T-helper 1 cell treated with Interleukin-12 subunit alpha and Interleukin-12 subunit beta and Interleukin-4 antibody, amounts not matched to agents 30 μg/mL and 1 μg/mL, for 36 hours (primary cell): ENCODE data around the gene AKR1C1.
"Not testable (repeated sequence)": the region's sequence is repeated elsewhere in the genome, so short reads cannot be mapped to it uniquely, and the experiment has no call there.

Experiments used
- H3K27ac Mint-ChIP-seq: one replicate; pipeline ENCODE4 v1.8.0; 2021; ENCODE audit warnings: mild to moderate bottlenecking, mixed read lengths
- H3K27me3 Mint-ChIP-seq: one replicate; pipeline ENCODE4 v1.8.0; 2021; ENCODE audit warnings: low read depth, mixed read lengths
- H3K36me3 Mint-ChIP-seq: one replicate; pipeline ENCODE4 v1.8.0; 2021; ENCODE audit warnings: low read depth, mixed read lengths
- H3K4me1 Mint-ChIP-seq: one replicate; pipeline ENCODE4 v1.8.0; 2021; ENCODE audit warnings: low read depth, mixed read lengths
- H3K4me3 Mint-ChIP-seq: one replicate; pipeline ENCODE4 v1.8.0; 2021; ENCODE audit warnings: mild to moderate bottlenecking, moderate library complexity, mixed read lengths
- H3K9me3 Mint-ChIP-seq: one replicate; pipeline ENCODE4 v1.8.0; 2021; ENCODE audit warnings: mixed read lengths

AKR1C1 gene

GRCh38 chr10:4962876-4963814, at the start of gene AKR1C1:
TSS of gene AKR1C1 (plus strand) at chr10:4963415. CDS start at chr10:4963445, 30 bp downstream.
- not testable (repeated sequence) for H3K4me3 Mint-ChIP-seq, H3K4me1 Mint-ChIP-seq

GRCh38 chr10:4914213-4914850, 48.9 kb upstream of the AKR1C1 start:
- Mint-ChIP-seq H3K27me3 (no peaks in the 10 kb centered on the region), H3K4me3 (no peak overlapping the region), H3K4me1 (no peaks in the 10 kb centered on the region), H3K27ac (no peak overlapping the region), H3K36me3 (no peaks in the 10 kb centered on the region), H3K9me3 (no peaks in the 10 kb centered on the region)

More at GRCh38 chr10:4962876-4963814, at the start of gene AKR1C1:
- H3K36me3 Mint-ChIP-seq, H3K27me3 Mint-ChIP-seq, H3K27ac Mint-ChIP-seq, H3K9me3 Mint-ChIP-seq: not testable (repeated sequence)

- no peaks in the 10 kb centered on the region for H3K9me3 Mint-ChIP-seq
- no peaks in the 10 kb centered on the region for H3K36me3 Mint-ChIP-seq
- no peak overlapping the region for H3K4me3 Mint-ChIP-seq
- no peaks in the 10 kb centered on the region for H3K4me1 Mint-ChIP-seq
- H3K27me3 Mint-ChIP-seq, result no peaks in the 10 kb centered on the region
- no peak overlapping the region for H3K27ac Mint-ChIP-seq
These were observed 47.0 kb upstream of the AKR1C1 start for GRCh38 chr10:4916086-4916716.

GRCh38 chr10:4918236-4918635, 45.0 kb upstream of the AKR1C1 start:
- Mint-ChIP-seq H3K27me3 (no peaks in the 10 kb centered on the region), H3K9me3 (no peaks in the 10 kb centered on the region), H3K36me3 (no peaks in the 10 kb centered on the region), H3K27ac (no peak overlapping the region), H3K4me1 (no peaks in the 10 kb centered on the region), H3K4me3 (no peak overlapping the region)

GRCh38 chr10:4924482-4924881, 38.7 kb upstream of the AKR1C1 start:
- not testable (repeated sequence) for H3K27me3 Mint-ChIP-seq, H3K4me1 Mint-ChIP-seq, H3K27ac Mint-ChIP-seq, H3K36me3 Mint-ChIP-seq, H3K4me3 Mint-ChIP-seq
- H3K9me3 Mint-ChIP-seq, result peaks cover 22% of the 10 kb centered on the region

DNA sequence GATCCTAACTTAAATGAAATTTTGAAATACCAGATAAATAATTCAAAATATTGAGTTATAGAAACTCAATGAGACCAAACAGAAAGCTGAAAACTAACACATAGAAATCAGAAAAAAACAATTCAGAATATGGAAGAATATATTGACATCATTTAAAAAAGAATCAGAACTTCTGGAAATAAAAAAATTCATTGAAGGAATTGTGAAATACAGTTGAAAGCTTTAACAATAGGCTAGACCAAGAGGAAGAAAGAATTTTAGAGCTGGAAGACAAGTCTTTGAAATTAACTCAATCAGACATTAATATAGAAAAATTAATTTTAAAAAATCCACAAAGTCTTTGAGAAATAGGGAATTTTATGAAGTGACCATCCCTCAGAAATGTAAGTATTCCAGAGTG, 36.8 kb upstream of the AKR1C1 start:
- no peaks in the 10 kb centered on the region for H3K4me1 Mint-ChIP-seq
- H3K27me3 Mint-ChIP-seq, result no peaks in the 10 kb centered on the region
- no peak overlapping the region for H3K27ac Mint-ChIP-seq
- no peak overlapping the region for H3K4me3 Mint-ChIP-seq
- H3K9me3 Mint-ChIP-seq, result peaks cover 22% of the 10 kb centered on the region
- H3K36me3 Mint-ChIP-seq, result peaks cover 3% of the 10 kb centered on the region

GRCh38 chr10:4931587-4931986, 31.6 kb upstream of the AKR1C1 start:
- peaks cover 10% of the 10 kb centered on the region for H3K9me3 Mint-ChIP-seq

DNA sequence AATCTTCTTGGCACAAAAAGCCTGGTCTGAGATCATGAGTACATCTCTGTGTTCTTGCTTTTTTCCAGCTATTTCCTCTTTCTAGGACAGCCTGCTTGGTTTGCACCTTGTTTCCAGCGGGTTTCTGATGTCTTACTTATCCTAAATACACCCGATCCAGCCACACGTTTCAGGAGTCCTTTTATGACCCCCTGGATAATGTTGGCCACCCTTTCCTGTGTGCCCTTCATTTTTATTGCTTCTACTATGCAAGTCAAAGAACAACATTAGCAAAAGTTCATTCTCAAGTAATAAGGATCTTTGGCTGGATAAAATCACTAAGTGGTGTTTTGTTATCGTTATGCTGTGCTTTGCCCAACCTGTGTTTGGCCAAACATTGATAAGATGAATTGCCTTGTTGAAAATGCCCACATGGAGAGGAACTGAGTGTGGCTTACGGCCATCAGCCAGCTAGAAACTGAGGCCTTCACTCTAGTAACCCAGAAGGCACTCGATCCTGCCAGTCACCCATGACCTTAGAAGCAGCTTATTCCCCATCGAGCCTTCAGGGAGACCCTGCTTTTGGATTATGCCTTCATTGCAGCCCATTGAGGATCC, 28.7 kb upstream of the AKR1C1 start:
- H3K4me3 Mint-ChIP-seq, result no peak overlapping the region
- H3K4me1 Mint-ChIP-seq, result no peaks in the 10 kb centered on the region
- no peaks in the 10 kb centered on the region for H3K36me3 Mint-ChIP-seq
- no peaks in the 10 kb centered on the region for H3K27me3 Mint-ChIP-seq
- no peak overlapping the region for H3K27ac Mint-ChIP-seq
- no peaks in the 10 kb centered on the region for H3K9me3 Mint-ChIP-seq

More at GRCh38 chr10:4931587-4931986, 31.6 kb upstream of the AKR1C1 start:
- no peaks in the 10 kb centered on the region for H3K36me3 Mint-ChIP-seq
- H3K4me3 Mint-ChIP-seq, result no peak overlapping the region
- no peak overlapping the region for H3K27ac Mint-ChIP-seq
- H3K4me1 Mint-ChIP-seq, result no peaks in the 10 kb centered on the region
- H3K27me3 Mint-ChIP-seq, result no peaks in the 10 kb centered on the region

DNA sequence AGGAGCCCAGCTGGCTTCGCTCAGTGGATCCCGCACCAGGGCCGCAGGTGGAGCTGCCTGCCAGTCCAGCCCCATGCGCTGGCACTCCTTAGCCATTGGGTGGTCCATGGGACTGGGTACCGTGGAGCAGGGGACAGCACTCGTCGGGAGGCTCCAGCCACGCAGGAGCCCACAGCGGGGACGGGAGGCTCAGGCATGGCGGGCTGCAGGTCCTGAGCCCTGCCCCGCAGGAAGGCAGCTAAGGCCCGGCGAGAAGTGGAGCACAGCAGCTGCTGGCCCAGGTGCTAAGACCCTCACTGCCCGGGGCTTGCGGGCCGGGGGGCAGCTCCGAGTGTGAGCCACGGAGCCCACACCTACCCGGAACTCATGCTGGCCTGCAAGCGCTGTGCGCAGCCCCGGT, 25.9 kb upstream of the AKR1C1 start:
- Mint-ChIP-seq H3K4me3 (no peak overlapping the region), H3K27ac (no peak overlapping the region), H3K9me3 (no peaks in the 10 kb centered on the region), H3K36me3 (no peaks in the 10 kb centered on the region), H3K27me3 (no peaks in the 10 kb centered on the region), H3K4me1 (peaks cover 2% of the 10 kb centered on the region)

DNA sequence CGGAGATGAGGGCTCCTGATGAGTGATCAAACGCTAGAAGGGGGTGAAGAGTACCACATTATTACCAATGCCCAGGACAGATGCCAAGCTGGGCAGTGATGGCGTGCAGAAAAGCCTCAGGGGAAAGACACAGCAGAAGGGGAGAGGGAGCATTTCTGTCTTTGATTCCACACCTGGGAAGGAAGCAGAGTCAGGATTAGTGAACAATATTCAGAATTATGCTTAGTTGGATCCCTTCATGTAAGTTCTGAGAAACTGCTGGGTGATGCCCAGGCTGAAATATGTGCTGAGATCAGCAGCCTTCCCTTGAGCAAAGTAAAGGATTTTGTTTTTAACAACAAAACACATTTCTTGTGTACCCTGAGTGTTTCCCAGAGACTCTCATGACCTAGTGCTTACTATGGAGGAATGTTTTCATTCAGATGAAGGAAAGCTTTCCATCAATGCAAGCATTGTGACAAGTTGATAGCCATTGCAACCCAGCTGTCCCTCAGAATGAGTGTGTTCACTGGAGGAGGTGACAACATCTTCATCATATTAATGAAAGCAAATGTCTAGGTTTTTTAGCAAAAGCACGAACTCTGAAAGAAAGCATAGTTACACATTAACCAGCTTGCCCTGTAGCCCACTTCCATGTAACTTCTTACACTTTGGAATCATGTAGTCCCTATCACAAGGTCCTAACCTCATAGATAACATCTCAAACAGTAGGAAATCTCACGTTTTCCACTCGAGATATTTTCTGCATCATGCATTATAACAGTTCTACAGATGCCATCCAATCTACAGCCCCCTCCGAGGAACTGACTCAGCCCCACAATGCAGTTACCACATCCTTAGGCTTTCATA, 23.8 kb upstream of the AKR1C1 start:
- no peaks in the 10 kb centered on the region for H3K9me3 Mint-ChIP-seq
- no peaks in the 10 kb centered on the region for H3K36me3 Mint-ChIP-seq
- no peaks in the 10 kb centered on the region for H3K27me3 Mint-ChIP-seq

DNA sequence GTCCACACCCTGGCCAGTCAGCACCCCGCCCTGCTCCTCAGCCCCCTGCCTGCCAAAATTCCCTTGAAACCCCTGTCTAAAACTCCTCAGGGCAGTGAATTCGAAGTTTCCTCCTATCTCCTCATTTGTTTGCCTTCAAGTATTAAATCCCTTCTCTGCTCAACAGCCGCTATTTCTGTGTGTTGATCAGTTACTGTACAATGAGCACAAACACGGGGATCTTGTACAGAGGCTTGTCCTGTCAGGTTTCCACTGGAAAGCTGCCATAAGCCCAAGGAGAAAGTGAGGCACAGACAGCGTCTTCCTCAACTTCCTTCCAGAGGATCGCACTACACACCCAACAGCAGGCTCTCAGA, 23.2 kb upstream of the AKR1C1 start:
- not testable (repeated sequence) for H3K9me3 Mint-ChIP-seq, H3K36me3 Mint-ChIP-seq, H3K4me1 Mint-ChIP-seq, H3K27ac Mint-ChIP-seq, H3K27me3 Mint-ChIP-seq, H3K4me3 Mint-ChIP-seq

More for the DNA sequence above, 23.8 kb upstream of the AKR1C1 start:
- Mint-ChIP-seq H3K4me1 (peaks cover 2% of the 10 kb centered on the region), H3K4me3 (no peak overlapping the region), H3K27ac (no peak overlapping the region)

- H3K36me3 Mint-ChIP-seq, H3K4me3 Mint-ChIP-seq, H3K27me3 Mint-ChIP-seq, H3K27ac Mint-ChIP-seq, H3K9me3 Mint-ChIP-seq, H3K4me1 Mint-ChIP-seq: not testable (repeated sequence)
These were observed 22.3 kb upstream of the AKR1C1 start for GRCh38 chr10:4940909-4941308.

DNA sequence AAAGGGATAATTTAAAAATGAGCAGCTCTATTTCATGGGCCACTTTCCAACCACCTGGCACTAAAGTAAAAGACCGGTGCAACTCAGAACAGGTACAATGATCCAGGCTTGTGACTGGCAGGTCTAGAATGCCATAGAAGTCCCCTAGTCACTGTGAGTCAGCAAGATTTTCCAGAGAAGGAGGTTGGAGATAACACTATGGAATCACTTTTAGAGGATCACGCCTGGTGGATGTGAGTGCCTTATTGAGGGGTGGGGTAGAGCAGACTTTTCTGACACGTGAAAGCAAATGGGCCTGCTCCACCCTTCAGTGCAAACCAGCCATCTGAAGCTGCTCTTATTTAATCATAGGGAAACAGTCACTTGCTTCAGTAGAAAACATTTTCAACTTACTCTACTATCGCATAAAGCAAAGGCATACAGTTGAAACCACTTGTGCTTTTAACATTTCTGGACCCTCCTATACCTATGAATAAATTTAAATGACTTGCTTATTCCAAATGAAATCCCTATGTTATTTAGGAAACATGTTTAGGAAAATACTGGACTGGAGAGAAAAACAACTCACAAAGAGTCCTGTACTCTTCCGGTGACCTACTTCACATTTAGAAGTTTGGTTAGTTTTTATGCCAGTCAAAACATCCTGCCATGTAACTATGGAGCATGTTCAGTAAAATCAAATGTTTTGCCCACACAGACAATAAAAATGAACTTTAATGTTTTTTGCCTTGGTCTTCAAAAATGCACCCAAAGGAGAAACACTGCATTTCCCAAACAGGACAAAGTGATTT, 21.5 kb upstream of the AKR1C1 start:
- H3K4me1 Mint-ChIP-seq, result peaks cover 2% of the 10 kb centered on the region
- H3K9me3 Mint-ChIP-seq, result no peaks in the 10 kb centered on the region
- H3K27ac Mint-ChIP-seq, result no peak overlapping the region
- no peaks in the 10 kb centered on the region for H3K27me3 Mint-ChIP-seq
- H3K36me3 Mint-ChIP-seq, result no peaks in the 10 kb centered on the region
- H3K4me3 Mint-ChIP-seq, result no peak overlapping the region
